Measurements from ENCODE around the gene M1AP. TPM values are rescaled to one million over a fixed set of nuclear protein-coding genes. Genes with fewer than 3 reads are reported as not detected.
"Not testable (repeated sequence)": the region's sequence is repeated elsewhere in the genome, so short reads cannot be mapped to it uniquely, and the experiment has no call there.

Gene M1AP
- total and polyA plus RNA-seq, 2 of the 8 experiments (the other 6 are each of a cell fraction or from before 2014, with no cell fraction given): 4.8 TPM

DNA sequence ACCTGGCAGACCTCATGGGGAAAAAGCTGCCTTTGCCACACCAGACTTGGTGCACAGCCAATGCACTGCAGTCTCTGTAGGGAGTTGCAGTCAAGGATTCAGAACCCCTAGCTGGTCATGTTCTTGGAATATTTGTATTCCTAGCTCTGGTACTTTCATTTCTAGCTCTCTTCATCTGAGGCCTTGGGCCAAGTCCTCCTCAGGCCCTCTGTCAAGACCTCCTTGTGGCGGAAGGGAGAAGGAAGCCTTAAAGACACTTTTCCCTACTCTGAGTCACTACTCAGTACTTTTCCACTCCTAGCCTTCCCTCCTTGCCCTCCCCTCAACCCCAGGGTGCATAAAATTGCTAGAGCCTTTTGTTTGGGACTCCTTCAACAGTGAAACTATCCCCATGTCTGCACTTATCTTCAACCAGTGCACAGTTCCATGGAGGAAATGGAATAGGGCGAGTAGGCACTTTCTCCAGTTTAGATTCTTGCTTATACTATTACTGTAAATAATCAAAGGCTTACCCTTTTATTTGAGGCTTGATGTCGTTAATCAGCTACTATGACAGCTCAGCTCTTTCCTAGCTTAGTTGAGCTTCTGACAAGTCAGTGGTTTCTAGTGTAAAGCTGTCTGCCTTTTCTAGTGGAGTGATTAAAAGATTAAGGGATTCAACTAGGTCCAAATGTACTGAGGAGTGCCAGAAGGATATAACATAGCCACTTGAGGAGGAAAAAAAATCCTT lies 15.8 kb downstream of the M1AP start (continued):
- TF ChIP-seq RAD21 (IDR thresholded peaks at IDR 0.05 in 1 of 2, conservative IDR thresholded peaks at IDR 0.05 in 1 of 2; ENCODE audit: low read depth in 2 of 2, low read length in 2 of 2): peak; percentile 2 to 9; a peak in 1 of 4 replicates
- TF ChIP-seq HDAC2 (IDR thresholded peaks at IDR 0.05; ENCODE audit: borderline replicate concordance in 1 of 2, low read depth in 2 of 2, low read length in 2 of 2): no peak
- TF ChIP-seq, protein P1, sequence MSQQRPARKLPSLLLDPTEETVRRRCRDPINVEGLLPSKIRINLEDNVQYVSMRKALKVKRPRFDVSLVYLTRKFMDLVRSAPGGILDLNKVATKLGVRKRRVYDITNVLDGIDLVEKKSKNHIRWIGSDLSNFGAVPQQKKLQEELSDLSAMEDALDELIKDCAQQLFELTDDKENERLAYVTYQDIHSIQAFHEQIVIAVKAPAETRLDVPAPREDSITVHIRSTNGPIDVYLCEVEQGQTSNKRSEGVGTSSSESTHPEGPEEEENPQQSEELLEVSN (IDR thresholded peaks at IDR 0.05): no peak
- peak; percentile 74; the same call in 1 of the 2 replicates for TF ChIP-seq SP1 (IDR thresholded peaks at IDR 0.05; ENCODE audit: low read depth, low read length)
- TF ChIP-seq JUND (IDR thresholded peaks at IDR 0.05; ENCODE audit: low read length): peak; percentile 47; the same call in 1 of the 2 replicates

DNA sequence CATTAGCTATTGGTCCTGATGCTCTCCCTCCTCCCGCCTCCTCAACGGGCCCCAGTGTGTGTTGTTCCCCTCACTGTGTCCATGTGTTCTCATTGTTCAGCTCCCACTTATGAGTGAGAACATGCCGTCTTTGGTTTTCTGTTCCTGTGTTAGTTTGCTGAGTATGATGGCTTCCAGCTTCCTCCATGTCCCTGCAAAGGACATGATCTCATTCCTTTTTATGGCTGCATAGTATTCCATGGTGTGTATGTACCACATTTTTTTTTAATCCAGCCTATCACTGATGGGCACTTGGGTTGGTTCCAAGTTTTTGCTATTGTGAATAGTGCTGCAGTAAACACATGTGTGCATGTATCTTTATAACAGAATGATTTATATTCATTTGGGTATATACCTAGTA lies 17.7 kb downstream of the M1AP start:
- H2BK20ac ChIP-seq (ENCODE audit: low read length); H3K4me2 ChIP-seq (ENCODE audit: insufficient read depth in 1 of 2, low read depth in 2 of 2, low read length in 2 of 2); H3K9me3 ChIP-seq (ENCODE audit: insufficient read depth in 2 of 2, low read depth in 1 of 2, low read length in 1 of 2); H3K9ac ChIP-seq (replicated peaks in 1 of 4; ENCODE audit: extremely low read depth in 1 of 4, low read depth in 3 of 4, low read length in 3 of 4); H3K23ac ChIP-seq (ENCODE audit: insufficient read length); H2BK12ac ChIP-seq (ENCODE audit: low read depth, low read length); H3K36me3 ChIP-seq (ENCODE audit: control insufficient read depth in 2 of 4, insufficient read depth in 4 of 4, low read length in 3 of 4); H2BK5ac ChIP-seq (ENCODE audit: low read depth, low read length); H3K4ac ChIP-seq (replicated peaks; ENCODE audit: insufficient read length, low read depth, low read length); H3K27me3 ChIP-seq (replicated peaks in 1 of 4; ENCODE audit: control insufficient read depth in 3 of 4, extremely low read depth in 1 of 4, insufficient read depth in 3 of 4, low read length in 3 of 4); H2BK120ac ChIP-seq (replicated peaks; ENCODE audit: low read depth, low read length); H3K14ac ChIP-seq (ENCODE audit: insufficient read length); H2AFZ ChIP-seq (ENCODE audit: low read length); FAIRE-seq; H4K20me1 ChIP-seq (replicated peaks in 1 of 2; ENCODE audit: control insufficient read depth in 1 of 2, insufficient read depth in 2 of 2, low read length in 2 of 2); H3K18ac ChIP-seq (ENCODE audit: extremely low read depth, low read length); H3K79me2 ChIP-seq (ENCODE audit: control insufficient read depth in 1 of 2, insufficient read depth in 2 of 2, low read length in 2 of 2); DNase-seq (ENCODE audit: low read depth in 1 of 2, low spot score in 2 of 2); H4K5ac ChIP-seq (ENCODE audit: insufficient read length, low read depth, low read length); H3K56ac ChIP-seq (replicated peaks; ENCODE audit: insufficient read length, low read depth, low read length); H3K4me3 ChIP-seq (ENCODE audit: extremely low read depth in 1 of 4, insufficient read depth in 2 of 4, low read depth in 3 of 4, low read length in 4 of 4); H2AK5ac ChIP-seq (ENCODE audit: low read depth, low read length); H3K23me2 ChIP-seq (ENCODE audit: low read depth, low read length); H2BK15ac ChIP-seq (ENCODE audit: low read length); H4K91ac ChIP-seq (replicated peaks; ENCODE audit: insufficient read length, low read length); H3K27ac ChIP-seq (ENCODE audit: low read depth, low read length); H3K79me1 ChIP-seq (ENCODE audit: low read depth, low read length); H4K8ac ChIP-seq (ENCODE audit: extremely low read depth, insufficient read depth, low read length): not testable (repeated sequence)
- H3K4me1 ChIP-seq (replicated peaks in 1 of 4; ENCODE audit: control insufficient read depth in 3 of 4, insufficient read depth in 4 of 4, low read length in 3 of 4): peaks cover 7 to 12% (median 8%) of the 10 kb centered on the region in 4 experiments; a peak in 6 of 7 replicates
- ChIA-PET CTCF (ENCODE audit: partially characterized antibody) (interaction anchor here (1.4 kb wide), 1 partner anchor 11 kb away, joined by 3 read pairs; no protein-coding TSS in a partner anchor), POLR2A (ENCODE audit: partially characterized antibody) (interaction anchor here (1.6 kb wide), 1 partner anchor 17 kb away, joined by 4 read pairs; the partner anchor contains the start of gene M1AP)
- 97% methylated on average over 3 of the region's 3 CpGs; no CpG with 5 or more reads in 1 of the 2 experiments for WGBS, 2 experiments (ENCODE audit: extremely low coverage in 1 of 2, insufficient coverage in 1 of 2, insufficient read length in 1 of 2, insufficient replicate concordance in 2 of 2, low coverage in 1 of 2, low lambda C conversion rate in 2 of 2, missing lambda C conversion rate in 1 of 2)
